Activated naive CD8-positive, alpha-beta T cell treated with anti-CD3 and anti-CD28 coated beads for 36 hours (primary cell): ENCODE data around the gene IMMP2L. TPM values are rescaled to one million over a fixed set of nuclear protein-coding genes. Genes with fewer than 3 reads are reported as not detected.

ENCODE experiments used
- DNase-seq: peaks from one replicate; pipeline ENCODE4 v3.0.0; 2021
- H3K27ac Mint-ChIP-seq: one replicate; pipeline ENCODE4 v1.8.0; 2022; ENCODE audit warnings: mild to moderate bottlenecking, moderate library complexity, mixed read lengths
- H3K27me3 Mint-ChIP-seq: one replicate; pipeline ENCODE4 v1.8.0; 2022; ENCODE audit warnings: mild to moderate bottlenecking, mixed read lengths
- H3K36me3 Mint-ChIP-seq: one replicate; pipeline ENCODE4 v1.8.0; 2021; ENCODE audit warnings: mild to moderate bottlenecking, mixed read lengths
- H3K4me1 Mint-ChIP-seq: one replicate; pipeline ENCODE4 v1.8.0; 2021; ENCODE audit warnings: mixed read lengths
- H3K4me3 Mint-ChIP-seq: one replicate; pipeline ENCODE4 v1.8.0; 2022; ENCODE audit warnings: mild to moderate bottlenecking, moderate library complexity, mixed read lengths
- H3K9me3 Mint-ChIP-seq: one replicate; pipeline ENCODE4 v1.8.0; 2022; ENCODE audit warnings: mixed read lengths
- total RNA-seq, 2 experiments: library from RNA; stranded (reverse); gene quantifications; one replicate each; pipeline ENCODE4 v1.2.3, GENCODE V29; 2021

IMMP2L gene
- total RNA-seq, 2 experiments from 2014 or later: 18.5 to 20.9 TPM

- Mint-ChIP-seq H3K27ac (no peak overlapping the region), H3K4me1 (peaks cover 46% of the 10 kb centered on the region), H3K36me3 (peaks cover 9% of the 10 kb centered on the region), H3K27me3 (no peaks in the 10 kb centered on the region), H3K4me3 (no peak overlapping the region), H3K9me3 (no peaks in the 10 kb centered on the region)
- DNase-seq: no peak
These were observed 555.6 kb downstream of the IMMP2L start for GRCh38 chr7:111006691-111007090.

GRCh38 chr7:111006040-111006439 is 556.3 kb downstream of the IMMP2L start:
- no peaks in the 10 kb centered on the region for H3K27me3 Mint-ChIP-seq
- H3K27ac Mint-ChIP-seq: no peak overlapping the region
- peaks cover 8% of the 10 kb centered on the region for H3K36me3 Mint-ChIP-seq
- DNase-seq: no peak
- H3K9me3 Mint-ChIP-seq: no peaks in the 10 kb centered on the region
- no peak overlapping the region for H3K4me3 Mint-ChIP-seq
- peaks cover 43% of the 10 kb centered on the region for H3K4me1 Mint-ChIP-seq

GRCh38 chr7:111005445-111005844 is 556.8 kb downstream of the IMMP2L start:
- peaks cover 37% of the 10 kb centered on the region for H3K4me1 Mint-ChIP-seq
- H3K27ac Mint-ChIP-seq: no peak overlapping the region
- H3K4me3 Mint-ChIP-seq: no peak overlapping the region
- DNase-seq: no peak
- H3K36me3 Mint-ChIP-seq: peaks cover 3% of the 10 kb centered on the region
- H3K27me3 Mint-ChIP-seq: no peaks in the 10 kb centered on the region
- H3K9me3 Mint-ChIP-seq: no peaks in the 10 kb centered on the region

- Mint-ChIP-seq H3K36me3 (peaks cover 8% of the 10 kb centered on the region), H3K27me3 (no peaks in the 10 kb centered on the region), H3K4me1 (peaks cover 28% of the 10 kb centered on the region), H3K4me3 (no peak overlapping the region), H3K27ac (no peak overlapping the region), H3K9me3 (peaks cover 5% of the 10 kb centered on the region)
- no peak for DNase-seq
These were observed 557.9 kb downstream of the IMMP2L start for GRCh38 chr7:111004310-111004901.

- Mint-ChIP-seq H3K4me3 (no peak overlapping the region), H3K36me3 (peaks cover 8% of the 10 kb centered on the region), H3K9me3 (peaks cover 7% of the 10 kb centered on the region), H3K27me3 (no peaks in the 10 kb centered on the region), H3K4me1 (peaks cover 28% of the 10 kb centered on the region), H3K27ac (no peak overlapping the region)
- no peak for DNase-seq
These were observed 558.4 kb downstream of the IMMP2L start for GRCh38 chr7:111003883-111004282.

- H3K4me1 Mint-ChIP-seq: peaks cover 28% of the 10 kb centered on the region
- H3K36me3 Mint-ChIP-seq: peaks cover 15% of the 10 kb centered on the region
- no peaks in the 10 kb centered on the region for H3K27me3 Mint-ChIP-seq
- no peak overlapping the region for H3K4me3 Mint-ChIP-seq
- H3K27ac Mint-ChIP-seq: peak overlapping the region; percentile 47
- no peak for DNase-seq
- H3K9me3 Mint-ChIP-seq: peaks cover 4% of the 10 kb centered on the region
These were observed 568.0 kb downstream of the IMMP2L start for GRCh38 chr7:110994028-110994967.

GRCh38 chr7:110988890-110989501 is 573.3 kb downstream of the IMMP2L start:
- Mint-ChIP-seq H3K4me3 (no peak overlapping the region), H3K4me1 (peaks cover 26% of the 10 kb centered on the region), H3K9me3 (peaks cover 3% of the 10 kb centered on the region)

GRCh38 chr7:110988348-110988747 is 573.9 kb downstream of the IMMP2L start:
- DNase-seq: no peak
- Mint-ChIP-seq H3K4me1 (peaks cover 25% of the 10 kb centered on the region), H3K27ac (no peak overlapping the region), H3K4me3 (no peak overlapping the region), H3K36me3 (peaks cover 4% of the 10 kb centered on the region), H3K9me3 (no peaks in the 10 kb centered on the region), H3K27me3 (no peaks in the 10 kb centered on the region)

More at GRCh38 chr7:110988890-110989501, 573.3 kb downstream of the IMMP2L start:
- H3K27me3 Mint-ChIP-seq: no peaks in the 10 kb centered on the region
- DNase-seq: no peak
- peaks cover 9% of the 10 kb centered on the region for H3K36me3 Mint-ChIP-seq
- no peak overlapping the region for H3K27ac Mint-ChIP-seq

GRCh38 chr7:110987127-110987693 is 575.1 kb downstream of the IMMP2L start:
- Mint-ChIP-seq H3K4me3 (no peak overlapping the region), H3K27ac (no peak overlapping the region), H3K27me3 (no peaks in the 10 kb centered on the region), H3K4me1 (peaks cover 20% of the 10 kb centered on the region), H3K36me3 (peaks cover 4% of the 10 kb centered on the region), H3K9me3 (no peaks in the 10 kb centered on the region)
- DNase-seq: no peak

GRCh38 chr7:110983822-110984456 is 578.4 kb downstream of the IMMP2L start:
- Mint-ChIP-seq H3K4me1 (peaks cover 26% of the 10 kb centered on the region), H3K9me3 (no peaks in the 10 kb centered on the region), H3K27me3 (no peaks in the 10 kb centered on the region), H3K27ac (no peak overlapping the region), H3K4me3 (no peak overlapping the region), H3K36me3 (peaks cover 10% of the 10 kb centered on the region)
- no peak for DNase-seq

GRCh38 chr7:110977127-110977737 is 585.1 kb downstream of the IMMP2L start:
- peak overlapping the region; percentile 89 for H3K27ac Mint-ChIP-seq
- H3K27me3 Mint-ChIP-seq: no peaks in the 10 kb centered on the region
- peak overlapping the region; percentile 65 for H3K4me3 Mint-ChIP-seq
- peaks cover 11% of the 10 kb centered on the region for H3K36me3 Mint-ChIP-seq
- peaks cover 40% of the 10 kb centered on the region for H3K4me1 Mint-ChIP-seq
- no peak for DNase-seq
- peaks cover 4% of the 10 kb centered on the region for H3K9me3 Mint-ChIP-seq

- Mint-ChIP-seq H3K4me3 (no peak overlapping the region), H3K9me3 (peaks cover 4% of the 10 kb centered on the region), H3K27me3 (no peaks in the 10 kb centered on the region), H3K4me1 (peaks cover 40% of the 10 kb centered on the region), H3K36me3 (peaks cover 11% of the 10 kb centered on the region), H3K27ac (no peak overlapping the region)
- no peak for DNase-seq
These were observed 586.8 kb downstream of the IMMP2L start for GRCh38 chr7:110975486-110975885.

- Mint-ChIP-seq H3K27me3 (no peaks in the 10 kb centered on the region), H3K4me1 (peaks cover 42% of the 10 kb centered on the region), H3K4me3 (no peak overlapping the region), H3K9me3 (peaks cover 4% of the 10 kb centered on the region), H3K36me3 (peaks cover 8% of the 10 kb centered on the region), H3K27ac (no peak overlapping the region)
- DNase-seq: no peak
These were observed 587.9 kb downstream of the IMMP2L start for GRCh38 chr7:110974441-110974840.

GRCh38 chr7:110973196-110973990 is 588.9 kb downstream of the IMMP2L start:
- Mint-ChIP-seq H3K4me3 (no peak overlapping the region), H3K4me1 (peaks cover 40% of the 10 kb centered on the region), H3K27ac (no peak overlapping the region), H3K9me3 (peaks cover 4% of the 10 kb centered on the region), H3K27me3 (no peaks in the 10 kb centered on the region), H3K36me3 (peaks cover 5% of the 10 kb centered on the region)
- DNase-seq: no peak
